NCI-H748 treated with DMSO at 0.1 percent for 48 hours (cell line): ENCODE results near the gene STX19.
"Not testable (repeated sequence)": the region's sequence is repeated elsewhere in the genome, so short reads cannot be mapped to it uniquely, and the experiment has no call there.

Experiments
- DNase-seq: peaks from one replicate; lab custom pipeline; 2025; lab: John Stamatoyannopoulos, UW

STX19 gene

GRCh38 chr3:94028093-94028837 is at the start of gene STX19:
TSS of gene STX19 (minus strand) at chr3:94028597. CDS start at chr3:94015269, 13,328 bp downstream.
- DNase-seq = peak; percentile 67

- DNase-seq = no peak
Measured at GRCh38 chr3:94076055-94076454, 47.7 kb upstream of the STX19 start.

DNA sequence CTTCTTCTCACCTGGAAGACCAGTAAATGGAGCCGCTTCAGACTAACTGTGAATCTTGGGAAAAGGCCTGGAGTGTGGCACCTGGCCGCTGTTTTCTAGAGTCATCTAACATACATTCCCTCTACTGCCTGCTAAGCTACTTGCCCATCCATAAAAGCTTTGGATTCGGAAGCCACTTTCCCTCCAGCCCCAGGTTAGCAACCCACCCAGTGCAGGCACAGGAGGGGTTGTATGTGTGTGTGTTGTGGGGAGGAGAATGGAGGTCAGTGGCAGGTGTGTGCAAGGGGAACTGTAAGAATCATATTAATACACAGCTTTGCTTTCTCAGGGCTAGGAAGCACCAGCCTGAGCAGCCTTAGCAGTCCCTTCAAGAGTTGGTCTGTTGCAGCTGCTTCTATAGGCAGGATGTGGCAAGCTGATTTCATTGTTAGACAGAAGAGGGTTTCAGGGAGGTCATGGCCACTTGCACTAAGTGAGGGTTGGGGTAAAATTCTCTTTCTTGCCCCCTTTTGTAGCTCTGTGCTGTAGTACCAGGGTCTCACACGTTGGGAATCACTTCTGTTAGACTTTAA is 43.4 kb upstream of the STX19 start:
- DNase-seq = no peak

DNA sequence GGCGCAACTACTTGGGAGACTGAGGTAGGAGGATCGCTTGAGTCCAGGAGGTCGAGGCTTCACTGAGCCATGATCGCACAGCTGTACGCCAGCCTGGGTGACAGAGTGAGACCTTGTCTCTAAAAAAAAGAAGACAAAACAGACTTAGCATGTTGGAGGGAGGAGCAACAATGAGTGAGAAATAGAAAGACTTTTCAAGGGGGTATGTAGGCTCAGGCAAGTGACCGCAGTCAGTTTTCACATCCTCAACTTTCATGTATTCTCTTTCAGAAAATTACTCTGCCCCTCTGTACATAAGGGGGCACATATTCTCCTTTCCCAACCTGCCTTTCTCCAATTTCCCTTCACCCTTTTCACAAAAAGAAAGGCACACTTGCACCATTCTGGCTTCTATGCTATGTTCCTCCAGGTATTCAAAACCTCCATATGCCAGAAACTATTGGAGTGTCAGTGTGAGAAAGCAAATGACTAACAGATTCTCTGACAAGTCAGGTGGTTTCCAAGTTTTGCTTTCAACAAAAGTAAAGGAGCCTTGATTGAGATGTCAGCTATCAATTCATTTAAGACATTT is 42.0 kb upstream of the STX19 start:
- no peak for DNase-seq

DNA sequence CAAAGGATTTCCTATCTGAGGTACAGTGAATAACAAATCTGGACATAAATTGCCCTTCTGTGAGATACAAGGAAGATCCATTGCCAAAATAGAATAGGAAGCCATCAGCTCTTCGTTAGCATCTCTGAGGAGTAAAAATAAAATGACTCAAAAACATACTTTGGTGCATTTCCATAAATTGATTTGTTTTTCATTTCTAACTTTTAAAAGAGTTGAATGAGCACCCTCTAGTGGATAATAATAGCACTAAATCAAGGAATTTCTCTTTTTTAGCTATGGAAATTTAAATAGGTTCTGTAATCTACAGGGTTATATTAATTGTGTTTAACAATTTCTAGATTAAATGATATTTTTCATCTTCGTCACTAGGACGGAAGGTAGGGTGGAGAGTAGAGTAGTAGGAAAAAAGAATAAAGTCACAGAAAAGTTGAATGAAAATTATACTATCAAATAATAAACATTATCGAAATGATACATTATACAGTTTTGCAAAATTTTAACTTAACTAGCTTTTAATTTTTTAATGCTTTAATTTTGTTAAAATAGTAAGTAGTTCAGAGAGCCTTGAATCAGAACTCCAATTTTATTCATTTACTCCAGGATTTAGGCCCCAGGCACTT is 40.9 kb upstream of the STX19 start:
- DNase-seq = no peak

DNA sequence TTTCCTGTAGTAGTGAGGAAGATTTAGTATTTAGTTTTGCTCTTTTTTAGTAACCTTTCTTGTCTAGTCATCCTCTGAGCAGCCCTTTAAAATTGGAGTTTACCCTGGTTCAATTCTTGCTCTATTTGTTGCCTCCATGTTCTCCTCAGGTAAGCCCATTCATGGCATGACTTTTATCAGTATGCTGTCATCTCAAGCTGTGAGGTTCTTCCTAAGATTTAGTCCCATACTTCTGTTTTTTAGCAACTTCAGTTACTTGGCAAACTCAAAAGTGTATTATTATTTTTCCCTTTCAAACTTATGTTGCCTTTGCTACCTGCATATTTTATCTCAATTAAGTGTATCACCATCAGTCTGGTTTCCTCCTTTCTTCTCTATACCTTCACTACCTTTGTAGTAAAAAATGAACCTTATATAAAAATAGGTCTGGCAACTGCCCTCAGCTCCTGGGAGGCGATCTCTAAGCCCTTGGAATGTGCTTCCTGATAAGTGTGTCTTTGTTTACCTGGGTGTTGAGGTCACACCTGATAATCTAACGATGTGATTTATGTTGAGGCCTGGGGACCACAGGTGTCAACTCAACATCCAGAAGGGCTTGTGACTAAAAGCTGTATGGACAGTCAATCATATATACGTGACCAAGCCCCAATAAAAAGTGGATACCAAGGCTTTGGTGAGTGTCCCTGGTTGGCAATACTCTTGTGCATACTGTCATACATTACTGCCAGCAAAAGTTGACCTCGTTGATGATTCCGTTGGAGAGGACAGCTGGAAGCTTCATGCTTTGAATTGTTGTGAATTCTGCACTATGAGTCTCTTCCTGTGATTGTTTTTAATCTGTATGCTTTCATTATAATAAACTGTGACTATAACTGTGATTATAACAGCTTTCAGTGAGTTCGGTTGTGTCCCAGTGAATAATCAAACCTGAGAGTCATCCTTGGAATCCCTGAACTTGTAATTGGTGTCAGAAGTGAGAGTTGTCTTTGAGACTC is 38.4 kb upstream of the STX19 start:
- DNase-seq = no peak

DNA sequence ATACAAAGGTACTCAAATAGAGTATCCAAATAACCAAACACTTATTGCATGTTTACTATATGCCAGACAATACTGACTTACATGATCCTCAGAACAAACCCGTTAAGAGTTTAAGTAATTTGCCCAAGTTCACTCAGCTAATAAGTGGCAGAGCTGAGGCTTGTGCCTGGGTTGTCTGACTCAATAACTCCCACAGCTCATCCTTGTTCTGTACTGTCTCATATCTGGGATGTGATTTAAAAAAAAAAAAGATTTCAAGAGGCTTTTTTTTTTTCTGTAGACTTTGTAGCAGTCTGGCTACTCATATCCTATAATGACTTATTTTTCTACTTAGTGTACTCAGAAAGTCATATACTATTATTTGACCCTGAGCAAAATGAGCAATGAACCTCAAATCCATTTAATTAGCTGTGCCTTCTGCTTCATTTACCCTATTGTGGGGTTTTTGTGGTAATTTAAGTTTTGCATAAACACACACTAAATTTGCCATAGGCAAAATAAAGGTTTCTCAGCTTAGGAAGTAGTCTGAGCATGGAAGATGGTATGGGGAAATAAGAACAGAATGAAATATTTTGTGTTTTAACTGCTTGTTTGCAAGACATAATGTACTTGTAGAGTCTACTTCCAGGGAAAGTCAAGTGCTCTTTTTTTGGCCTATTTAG is 37.6 kb upstream of the STX19 start:
- DNase-seq = no peak

DNA sequence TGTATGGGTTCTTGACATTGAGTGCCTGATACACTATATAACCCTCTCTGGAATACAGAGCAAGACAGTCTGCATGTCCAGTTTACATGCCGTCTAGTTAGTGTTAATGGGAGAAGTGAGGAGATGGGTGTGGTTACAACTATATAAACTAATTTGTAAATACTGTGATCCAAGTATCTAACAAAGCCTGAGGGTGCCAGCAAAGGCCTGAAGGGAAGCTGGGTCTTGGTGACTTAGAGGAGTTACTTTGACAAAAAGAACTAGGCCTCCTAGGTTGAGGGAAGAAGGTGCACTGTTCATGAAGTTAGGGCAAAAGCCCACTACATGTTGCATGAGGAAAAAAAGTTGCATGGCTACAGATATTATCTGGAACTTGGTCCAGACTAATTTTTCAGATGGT is 36.7 kb upstream of the STX19 start:
- no peak for DNase-seq

GRCh38 chr3:94064243-94064860 is 36.0 kb upstream of the STX19 start:
- no peak for DNase-seq

DNA sequence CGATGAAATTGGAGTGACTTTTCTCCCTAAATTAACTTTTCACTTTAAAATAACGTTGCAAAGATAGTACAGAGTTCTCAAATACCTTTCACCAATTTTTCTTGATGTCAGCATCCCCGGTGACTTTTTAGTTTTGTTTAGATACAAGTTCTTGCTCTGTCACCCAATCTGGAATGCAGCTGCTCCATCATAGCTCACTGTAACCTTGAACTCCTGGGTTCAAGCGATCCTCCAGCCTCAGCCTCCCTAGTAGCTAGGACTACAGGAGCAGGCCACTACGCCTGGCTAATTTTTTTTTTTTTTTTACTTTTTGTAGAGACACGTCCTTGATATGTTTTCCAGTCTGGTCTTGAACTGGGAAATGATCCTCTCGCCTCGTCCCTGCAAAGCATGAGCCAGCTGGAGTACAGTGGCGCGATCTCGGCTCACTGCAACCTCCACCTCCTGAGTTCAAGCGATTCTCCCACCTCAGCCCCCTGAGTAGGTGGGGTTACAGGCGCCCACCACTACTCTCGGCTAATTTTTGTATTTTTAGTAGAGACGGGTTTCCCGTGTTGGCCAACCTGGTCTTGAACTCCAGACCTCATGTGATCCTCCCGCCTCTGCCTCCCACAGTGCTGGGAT is 35.2 kb upstream of the STX19 start:
- DNase-seq = no peak

DNA sequence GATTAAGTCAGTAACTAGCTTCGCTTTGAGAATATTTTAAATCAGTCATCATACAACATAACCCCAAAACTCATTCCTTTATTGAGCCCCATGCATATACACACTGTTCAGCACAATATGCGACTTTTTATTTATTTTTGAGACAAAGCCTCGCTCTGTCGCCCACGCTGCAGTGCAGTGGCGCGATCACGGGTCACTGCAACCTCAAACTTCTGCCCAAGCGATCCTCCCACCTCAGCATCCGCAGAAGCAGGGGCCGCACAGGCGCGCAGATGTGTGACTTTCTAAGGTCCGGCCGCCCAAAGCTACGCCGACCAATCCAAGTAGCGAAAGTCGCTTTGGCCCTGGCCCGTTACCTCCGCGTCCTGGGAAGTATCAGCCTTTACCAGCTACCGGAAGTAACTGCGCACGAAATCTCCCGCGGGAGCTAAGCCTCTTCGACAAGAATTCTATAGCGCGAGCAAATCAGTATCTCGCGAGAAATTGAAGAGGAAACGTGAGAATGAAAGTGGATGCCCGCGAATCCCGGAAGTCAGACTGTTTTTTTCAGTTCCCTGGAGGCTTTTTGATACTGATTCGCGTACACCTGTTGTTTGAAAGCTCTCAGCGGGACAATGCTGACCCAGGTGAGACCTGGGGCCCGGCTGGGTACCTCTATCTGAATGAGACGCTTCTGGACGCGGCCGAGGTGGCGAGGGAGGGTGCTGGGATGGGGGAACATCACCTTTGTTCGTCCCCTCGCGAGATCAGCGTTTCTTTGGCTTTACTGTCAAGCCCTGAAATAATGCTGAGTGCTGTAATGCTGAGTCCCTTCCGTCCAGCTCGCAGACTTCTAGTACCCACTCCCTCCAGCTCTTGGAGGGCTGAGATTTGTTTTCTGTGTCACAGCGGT is 34.4 kb upstream of the STX19 start, which contains the start of the genes DHFR2 and NSUN3:
DHFR2 (minus strand) TSS at position 404 of the 892 bp plus-strand sequence. CDS start 1,405 bp downstream, outside the sequence.
NSUN3 (plus strand) TSS at position 549 of the 892 bp plus-strand sequence; CDS start at position 615, 66 bp downstream.
- peak; percentile 81 for DNase-seq

DNA sequence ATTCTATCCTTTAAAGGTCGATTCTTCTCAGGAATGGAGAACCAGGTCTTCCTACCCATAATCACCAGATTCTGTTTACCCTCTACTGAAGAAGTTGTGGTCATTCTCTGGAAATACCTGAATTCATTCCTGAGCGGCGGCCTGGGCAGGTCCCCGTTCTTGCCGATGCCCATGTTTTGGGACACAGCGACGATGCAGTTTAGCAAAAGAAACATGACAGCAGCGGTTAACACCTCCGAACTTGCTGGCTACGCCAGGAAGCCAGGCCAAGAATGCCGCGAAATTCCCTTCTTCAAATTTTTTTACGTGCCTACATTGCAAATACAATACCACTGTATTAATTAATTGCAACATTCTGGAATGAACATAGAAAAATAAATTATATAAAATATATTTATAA is 32.9 kb upstream of the STX19 start:
- no peak for DNase-seq

DNA sequence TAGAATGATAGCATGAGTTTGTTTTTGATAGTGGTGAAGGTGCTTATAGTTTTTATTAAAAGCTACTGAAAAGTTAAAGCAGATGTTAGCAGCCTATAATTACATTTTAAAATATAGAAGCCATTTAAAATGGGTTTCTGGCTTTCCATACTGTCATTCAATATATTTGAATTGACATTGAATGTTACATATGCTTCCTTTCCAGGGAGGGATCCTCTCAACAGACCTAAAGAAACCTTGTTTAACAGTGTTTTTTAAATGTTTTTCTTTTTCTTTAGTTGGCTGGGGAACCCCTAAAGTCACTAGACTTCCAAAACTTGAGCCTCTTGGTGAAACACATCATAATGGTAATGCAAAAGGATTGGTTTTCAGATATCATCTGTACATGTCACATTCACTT is 22.1 kb upstream of the STX19 start:
- no peak for DNase-seq

DNA sequence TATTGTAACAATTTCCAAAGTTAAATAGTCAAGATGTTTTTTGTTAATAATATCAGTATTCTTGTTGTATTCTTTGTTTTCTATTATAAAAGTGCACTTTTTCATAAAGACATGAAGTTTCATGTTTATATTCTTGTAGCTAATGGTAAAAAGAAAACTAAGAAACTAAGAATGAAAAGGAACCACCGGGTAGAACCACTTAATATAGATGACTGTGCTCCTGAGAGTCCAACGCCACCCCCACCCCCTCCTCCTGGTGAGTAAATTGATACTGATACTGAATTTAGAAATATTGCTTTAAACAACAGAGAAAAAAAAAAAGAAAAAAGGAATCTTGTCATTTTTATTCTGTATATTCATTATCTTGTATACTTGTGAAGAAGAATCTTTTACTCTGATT is 20.9 kb upstream of the STX19 start:
- DNase-seq = no peak

- no peak for DNase-seq
Measured at GRCh38 chr3:94046533-94046932, 18.1 kb upstream of the STX19 start.

DNA sequence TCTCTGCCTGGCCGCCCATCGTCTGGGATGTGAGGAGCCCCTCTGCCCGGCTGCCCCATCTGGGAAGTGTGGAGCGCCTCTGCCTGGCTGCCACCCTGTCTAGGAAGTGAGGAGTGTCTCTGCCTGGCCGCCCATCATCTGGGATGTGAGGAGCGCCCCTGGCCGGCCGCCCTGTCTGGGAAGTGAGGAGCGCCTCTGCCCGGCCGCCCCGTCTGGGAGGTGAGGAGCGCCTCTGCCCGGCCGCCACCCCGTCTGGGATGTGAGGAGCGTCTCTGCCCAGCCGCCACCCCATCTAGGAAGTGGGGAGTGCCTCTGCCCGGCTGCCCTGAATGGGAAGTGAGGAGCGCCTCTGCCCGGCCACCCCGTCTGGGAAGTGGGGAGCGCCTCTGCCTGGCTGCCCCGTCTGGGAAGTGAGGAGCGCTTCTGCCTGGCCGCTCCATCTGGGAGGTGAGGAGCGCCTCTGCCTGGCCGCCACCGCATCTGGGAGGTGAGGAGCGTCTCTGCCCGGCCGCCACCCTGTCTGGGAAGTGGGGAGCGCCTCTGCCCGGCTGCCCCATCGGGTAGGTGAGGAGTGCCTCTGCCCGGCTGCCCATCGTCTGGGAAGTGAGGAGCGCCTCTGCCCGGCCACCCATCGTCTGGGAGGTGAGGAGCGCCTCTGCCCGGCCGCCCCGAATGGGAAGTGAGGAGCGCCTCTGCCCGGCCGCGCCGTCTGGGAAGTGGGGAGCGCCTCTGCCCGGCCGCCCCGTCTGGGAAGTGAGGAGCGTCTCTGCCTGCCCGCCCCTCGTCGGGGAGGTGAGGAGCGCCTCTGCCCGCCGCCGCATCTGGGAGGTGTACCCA is 15.9 kb upstream of the STX19 start:
- DNase-seq = not testable (repeated sequence)

DNA sequence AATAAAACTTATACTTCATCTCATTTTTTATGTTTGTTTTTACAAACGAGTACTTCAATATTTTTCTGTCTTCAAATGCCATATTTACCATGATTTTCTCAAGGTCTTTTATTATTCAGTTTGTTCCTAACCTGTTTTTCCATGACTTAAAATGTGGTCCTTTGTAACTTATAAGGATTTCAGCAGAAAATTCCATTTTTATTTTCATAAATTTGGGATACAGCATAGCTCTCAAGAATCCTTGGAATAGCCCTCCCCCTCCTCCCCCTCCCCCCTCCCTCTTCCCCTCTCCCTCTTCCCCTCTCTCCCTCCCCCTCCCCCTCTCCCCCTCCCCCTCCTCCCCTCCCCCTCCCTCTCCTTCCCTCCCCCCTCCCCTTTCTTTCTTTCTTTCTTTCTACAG is 14.9 kb upstream of the STX19 start:
- no peak for DNase-seq

DNA sequence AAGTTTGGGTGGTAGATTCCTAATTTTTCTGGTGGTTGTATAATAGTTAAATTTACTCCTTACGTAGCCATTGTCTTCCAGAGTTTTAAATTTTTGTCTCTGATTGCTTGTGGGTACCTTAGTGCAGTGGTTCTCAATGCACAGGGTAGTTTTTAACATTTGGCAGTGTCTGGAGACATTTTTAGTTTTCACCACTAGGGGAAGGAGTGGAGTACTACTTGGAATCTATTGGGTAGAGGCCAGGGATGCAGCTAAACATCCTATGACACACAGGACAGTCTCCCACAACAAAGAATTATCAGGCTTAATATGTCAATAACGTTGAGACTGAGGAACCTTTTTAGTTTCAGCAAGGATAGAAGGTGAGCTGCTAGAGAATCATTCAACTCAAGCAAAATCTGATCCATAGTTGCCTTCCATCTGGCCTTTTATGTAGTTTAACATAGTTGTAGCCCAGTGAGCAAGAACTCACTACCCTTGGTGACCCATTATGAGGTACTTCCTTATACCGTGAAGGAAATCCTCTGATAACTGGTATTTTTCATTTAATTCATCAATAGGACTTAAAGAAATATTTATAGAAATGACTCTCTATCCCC is 8.6 kb upstream of the STX19 start:
- DNase-seq = no peak
